Spleen (tissue), 11 donors: ENCODE measurements around the gene RBBP7. TPM values are rescaled to one million over a fixed set of nuclear protein-coding genes. Genes with fewer than 3 reads are reported as not detected.

Experiments
- DNase-seq: peaks from one replicate; pipeline ENCODE4 v3.0.0-alpha.2; 2020
- H3K27ac ChIP-seq, 8 donors: fragments of 200-600 bp; sonication (generic) in 7 of 8; 1 replicate in 4 of 8; 2 replicates in 4 of 8; pipeline versions ENCODE4 v1.5.0 to v1.8.0; 2016 to 2021; ENCODE audit warnings: inconsistent platforms in 4 of 8, mild to moderate bottlenecking in 4 of 8, moderate library complexity in 1 of 8
- H3K27me3 ChIP-seq, 7 donors: fragments of 200-600 bp; sonication (generic) in 6 of 7; replicated peaks in 1 of 7; 1 replicate in 4 of 7; 2 replicates in 3 of 7; pipeline versions ENCODE4 v1.5.0 to v1.8.0; 2016 to 2021; ENCODE audit warnings: inconsistent platforms in 3 of 7, mild to moderate bottlenecking in 1 of 7
- H3K36me3 ChIP-seq, 6 donors: fragments of 200-600 bp; sonication (generic) in 5 of 6; 1 replicate in 4 of 6; 2 replicates in 2 of 6; pipeline versions ENCODE4 v1.5.0 to v1.8.0; 2016 to 2021; ENCODE audit warnings: inconsistent platforms in 2 of 6
- H3K4me1 ChIP-seq, 6 donors: fragments of 200-600 bp; sonication (generic) in 5 of 6; 1 replicate in 3 of 6; 2 replicates in 3 of 6; pipeline versions ENCODE4 v1.5.0 to v1.8.0; 2016 to 2021; ENCODE audit warnings: inconsistent platforms in 3 of 6
- H3K4me3 ChIP-seq, 8 donors: fragments of 200-600 bp; sonication (generic) in 7 of 8; 1 replicate in 4 of 8; 2 replicates in 4 of 8; pipeline versions ENCODE4 v1.5.0 to v1.8.0; 2016 to 2021; ENCODE audit warnings: inconsistent platforms in 4 of 8, mild to moderate bottlenecking in 4 of 8, moderate library complexity in 2 of 8
- H3K9me3 ChIP-seq, 8 donors: fragments of 200-600 bp; sonication (generic) in 7 of 8; 1 replicate in 4 of 8; 2 replicates in 4 of 8; pipeline versions ENCODE4 v1.5.0 to v1.8.0; 2016 to 2021; ENCODE audit warnings: inconsistent platforms in 4 of 8
- CTCF ChIP-seq, 11 experiments: fragments of 200-600 bp in 7 of 11; fragments of 450-650 bp in 4 of 11; sonication (generic) in 4 of 11; IDR thresholded peaks in 8 of 11; conservative IDR thresholded peaks in 3 of 11; 1 replicate in 7 of 11; 2 replicates in 4 of 11; pipeline versions ENCODE4 v1.4.0 to v1.8.0; 2016 to 2021; ENCODE audit warnings: antibody characterized with exemption in 11 of 11, inconsistent platforms in 4 of 11, mild to moderate bottlenecking in 1 of 11
- POLR2A ChIP-seq, 3 donors: fragments of 450-650 bp; IDR thresholded peaks; one replicate each; pipeline ENCODE4 v1.5.1; 2017; ENCODE audit warnings: antibody characterized with exemption in 3 of 3, mild to moderate bottlenecking in 1 of 3
- POLR2AphosphoS5 ChIP-seq, 3 donors: sonication (generic); formaldehyde crosslinking; IDR thresholded peaks; one replicate each; pipeline ENCODE4 v1.5.1; 2017; ENCODE audit warnings: antibody characterized with exemption in 3 of 3
- WGBS, 5 donors: extraction: QIAGEN DNeasy Blood & Tissue Kit in 3 of 5; methylation state at CpG; one replicate each; pipeline versions ENCODE4 v1.1.5 to v1.1.7; 2013 to 2018; 5-methylcytosine and 5-hydroxymethylcytosine counted together
- intact Hi-C: fragments of 100-400 bp; cut with DNase I; formaldehyde crosslinking; loops from one replicate; pipeline ENCODE4 v1.15.0; 2023; ENCODE audit warnings: low total_unique reads
- polyA plus RNA-seq, 3 donors: library from polyadenylated mRNA; stranded (reverse); fragments of 200-250 nt; gene quantifications; one replicate each; pipeline ENCODE4 v1.2.1, GENCODE V29; 2013
- total RNA-seq, 7 donors: library from RNA; depleted of rRNA in 3 of 7; stranded (reverse); fragments of >200 nt in 3 of 7; fragmentation: NEBNext Ultra II Directional in 4 of 7; extraction: Animal tissue kit (Norgen Biotek cat#: 25700) in 4 of 7; gene quantifications; one replicate each; pipeline versions ENCODE4 v1.1.0 to v1.2.1, GENCODE V29; 2016 to 2021
- donor health status: healthy with polysubstance abuse.
- donor health status: DM: no; HTN: no; CAD: no; lungs with moderate emphysema.
- donor health status: DM: no; HTN: no; CAD: no.
- donor health status: Bipolar disorder and iron deficiency.
- donor health status: healthy.
- donor health status: DM: no; HTN: no; CAD: no.
- donor health status: DM: yes; HTN: yes; CAD: no.

RBBP7 gene
- total and polyA plus RNA-seq, 10 donors: 68.5 to 132 (median 76.9) TPM

- H3K4me3 ChIP-seq: no peak overlapping the region
- H3K27ac ChIP-seq: no peak overlapping the region
- WGBS, 5 donors: 68 to 86% (median 73%) methylated on average over 3 of the region's 3 CpGs
- H3K4me1 ChIP-seq: no peaks in the 10 kb centered on the region
- no peak for TF ChIP-seq POLR2A (IDR thresholded peaks at IDR 0.05)
- intact Hi-C loops: no loop called here
- peaks cover 0 to 100% (median 58%) of the 10 kb centered on the region in 6 donors for H3K36me3 ChIP-seq
- no peaks in the 10 kb centered on the region for H3K9me3 ChIP-seq
- no peaks in the 10 kb centered on the region for H3K27me3 ChIP-seq
- no peak for DNase-seq
Measured at GRCh38 chrX:16843208-16843909, 26.8 kb downstream of the RBBP7 start.

GRCh38 chrX:16842684-16843083 lies 27.5 kb downstream of the RBBP7 start:
- no peak for DNase-seq
- TF ChIP-seq POLR2A (IDR thresholded peaks at IDR 0.05): no peak
- TF ChIP-seq CTCF (IDR thresholded peaks at IDR 0.05 in 8 of 11, conservative IDR thresholded peaks at IDR 0.05 in 3 of 11): no peak
- no peak for TF ChIP-seq POLR2AphosphoS5 (IDR thresholded peaks at IDR 0.05)
- Histone ChIP-seq H3K9me3 (no peaks in the 10 kb centered on the region), H3K4me1 (no peaks in the 10 kb centered on the region), H3K27ac (no peak overlapping the region), H3K4me3 (no peak overlapping the region), H3K36me3 (peaks cover 0 to 100% (median 55%) of the 10 kb centered on the region in 6 donors), H3K27me3 (no peaks in the 10 kb centered on the region)
- intact Hi-C loops: no loop called here
- 85 to 94% (median 92%) methylated on average over 3 of the region's 3 CpGs for WGBS, 5 donors

- no peaks in the 10 kb centered on the region for H3K27me3 ChIP-seq
- no peak overlapping the region for H3K27ac ChIP-seq
- peaks cover 0 to 100% (median 52%) of the 10 kb centered on the region in 6 donors for H3K36me3 ChIP-seq
- H3K4me3 ChIP-seq: no peak overlapping the region
- 81 to 94% (median 91%) methylated on average over 10 to 14 of the region's 14 CpGs for WGBS, 5 donors
- intact Hi-C loops: no loop called here
- DNase-seq: no peak
- TF ChIP-seq POLR2A (IDR thresholded peaks at IDR 0.05) (no peak), POLR2AphosphoS5 (IDR thresholded peaks at IDR 0.05) (no peak), CTCF (IDR thresholded peaks at IDR 0.05 in 8 of 11, conservative IDR thresholded peaks at IDR 0.05 in 3 of 11) (no peak)
- H3K4me1 ChIP-seq: peaks cover 0 to 4% (median 0%) of the 10 kb centered on the region in 6 donors
- no peaks in the 10 kb centered on the region for H3K9me3 ChIP-seq
Measured at GRCh38 chrX:16839852-16840460, 30.2 kb downstream of the RBBP7 start.

GRCh38 chrX:16839219-16839851 lies 30.8 kb downstream of the RBBP7 start:
- peaks cover 0 to 4% (median 0%) of the 10 kb centered on the region in 6 donors for H3K4me1 ChIP-seq
- no peak overlapping the region for H3K4me3 ChIP-seq
- TF ChIP-seq CTCF (IDR thresholded peaks at IDR 0.05 in 8 of 11, conservative IDR thresholded peaks at IDR 0.05 in 3 of 11) (no peak), POLR2AphosphoS5 (IDR thresholded peaks at IDR 0.05) (no peak), POLR2A (IDR thresholded peaks at IDR 0.05) (no peak)
- intact Hi-C loops: no loop called here
- H3K9me3 ChIP-seq: no peaks in the 10 kb centered on the region
- no peak overlapping the region for H3K27ac ChIP-seq
- no peaks in the 10 kb centered on the region for H3K27me3 ChIP-seq
- no peak for DNase-seq
- 75 to 85% (median 79%) methylated on average over 4 to 5 of the region's 5 CpGs for WGBS, 5 donors
- peaks cover 0 to 100% (median 57%) of the 10 kb centered on the region in 6 donors for H3K36me3 ChIP-seq
